Activated CD4-positive, alpha-beta memory T cell treated with anti-CD3 and anti-CD28 coated beads, Interleukin-2, amount 10 ng/mL, durations not matched to agents 7 days and 5 days (primary cell): Measurements from ENCODE around the gene SLC5A6. TPM values are rescaled to one million over a fixed set of nuclear protein-coding genes. Genes with fewer than 3 reads are reported as not detected.
"Not testable (repeated sequence)": the region's sequence is repeated elsewhere in the genome, so short reads cannot be mapped to it uniquely, and the experiment has no call there.

Experiments used
- CTCF ChIA-PET: fragments of 350-600 bp; sonication (Branson Sonifier 250); formaldehyde crosslinking; loops from one replicate; lab custom pipeline; 2021; ENCODE audit warnings: antibody characterized with exemption, inconsistent platforms; lab: Charles Lee
- POLR2A ChIA-PET: fragments of 350-600 bp; sonication (Branson Sonifier 250); formaldehyde crosslinking; loops from one replicate; lab custom pipeline; 2021; ENCODE audit warnings: antibody characterized with exemption; lab: Charles Lee
- DNase-seq: peaks from one replicate; pipeline ENCODE4 v3.0.0-alpha.2; 2020
- H3K27ac Mint-ChIP-seq: one replicate; pipeline ENCODE4 v1.8.0; 2021; ENCODE audit warnings: mild to moderate bottlenecking, mixed read lengths
- H3K27me3 Mint-ChIP-seq: one replicate; pipeline ENCODE4 v1.8.0; 2021; ENCODE audit warnings: mixed read lengths
- H3K36me3 Mint-ChIP-seq: one replicate; pipeline ENCODE4 v1.8.0; 2021; ENCODE audit warnings: low read depth, mixed read lengths
- H3K4me1 Mint-ChIP-seq: one replicate; pipeline ENCODE4 v1.8.0; 2021; ENCODE audit warnings: mixed read lengths
- H3K4me3 Mint-ChIP-seq: one replicate; pipeline ENCODE4 v1.8.0; 2021; ENCODE audit warnings: mild to moderate bottlenecking, mixed read lengths
- H3K9me3 Mint-ChIP-seq: one replicate; pipeline ENCODE4 v1.8.0; 2021; ENCODE audit warnings: mixed read lengths
- total RNA-seq, 2 experiments: library from RNA; stranded (reverse); gene quantifications; one replicate each; pipeline ENCODE4 v1.2.3, GENCODE V29; 2021

SLC5A6 gene
- total RNA-seq, 2 experiments from 2014 or later, result 20.8 to 23.6 TPM

DNA sequence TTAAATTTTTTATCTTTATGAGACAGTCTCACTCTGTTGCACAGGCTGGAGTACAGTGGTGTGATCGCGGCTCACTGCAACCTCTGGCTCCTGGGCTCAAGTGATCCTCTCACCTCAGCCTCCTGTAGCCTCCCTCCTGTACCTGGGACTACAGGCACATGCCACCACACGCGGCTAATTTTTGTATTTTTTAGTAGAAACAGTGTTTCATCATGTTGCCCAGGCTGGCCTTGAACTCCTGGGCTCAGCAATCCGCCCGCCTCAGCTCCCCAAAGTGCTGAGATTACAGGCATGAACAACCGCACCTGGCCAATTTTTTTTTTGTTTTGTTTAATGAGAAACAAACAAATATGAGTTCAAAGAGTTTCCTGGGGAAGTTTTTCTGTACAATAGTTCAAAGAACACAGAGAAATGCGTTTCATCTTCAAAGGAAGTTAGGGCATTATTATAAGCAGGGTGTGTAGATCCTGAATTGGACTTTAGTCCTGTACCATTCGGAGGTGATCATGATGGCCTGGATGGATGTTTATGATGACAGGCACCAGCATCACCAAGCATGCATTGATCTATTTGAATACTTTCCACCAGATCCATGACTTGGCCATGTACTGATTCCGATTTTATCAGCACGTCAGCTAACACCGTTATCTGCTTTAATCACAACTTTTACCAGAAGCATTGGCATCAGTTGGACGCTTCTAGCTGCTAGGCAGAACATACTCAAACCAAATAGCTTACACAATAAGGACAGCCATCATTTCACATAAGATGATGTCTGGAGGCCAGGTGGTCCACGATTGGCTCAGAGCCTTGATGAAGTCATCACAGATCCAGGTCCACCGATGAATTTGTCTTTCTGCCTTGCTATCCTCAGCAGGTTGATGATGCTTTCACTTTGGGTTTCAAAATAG is 34.4 kb downstream of the SLC5A6 start:
- Mint-ChIP-seq H3K27ac (no peak overlapping the region), H3K9me3 (no peaks in the 10 kb centered on the region), H3K36me3 (no peaks in the 10 kb centered on the region), H3K4me1 (no peaks in the 10 kb centered on the region), H3K4me3 (no peak overlapping the region), H3K27me3 (peaks cover 36% of the 10 kb centered on the region)
- ChIA-PET POLR2A (interaction anchor here (0.9 kb wide), 1 partner anchor 102 kb away, joined by 3 read pairs; no protein-coding TSS in a partner anchor), CTCF (interaction anchor here (0.8 kb wide), 1 partner anchor 14 kb away, joined by 3 read pairs; no protein-coding TSS in a partner anchor)
- no peak for DNase-seq

DNA sequence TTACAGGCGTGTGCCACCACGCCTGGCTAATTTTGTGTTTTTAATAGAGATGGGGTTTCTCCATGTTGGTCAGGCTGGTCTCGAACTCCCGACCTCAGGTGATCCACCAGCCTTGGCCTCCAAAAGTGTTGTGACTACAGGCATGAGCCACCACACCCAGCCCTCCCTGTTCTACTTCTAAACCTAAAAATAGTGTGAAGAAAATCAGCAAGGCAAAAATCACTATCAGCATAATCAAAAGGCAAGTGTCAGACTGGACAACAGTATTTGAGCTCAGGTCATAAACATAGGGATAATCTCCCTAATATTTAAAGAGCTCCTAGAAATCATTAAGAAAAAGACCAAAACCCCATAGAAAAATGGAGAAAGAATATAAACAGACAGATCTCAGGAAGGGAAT is 36.3 kb downstream of the SLC5A6 start:
- H3K4me1 Mint-ChIP-seq, H3K9me3 Mint-ChIP-seq, H3K36me3 Mint-ChIP-seq, H3K27ac Mint-ChIP-seq, H3K4me3 Mint-ChIP-seq, DNase-seq, POLR2A ChIA-PET: not testable (repeated sequence)
- peaks cover 31% of the 10 kb centered on the region for H3K27me3 Mint-ChIP-seq
- CTCF ChIA-PET, result interaction anchor here (0.5 to 1.5 kb wide), 3 partner anchors 12 to 103 kb away, joined by 3 read pairs; no protein-coding TSS in a partner anchor

DNA sequence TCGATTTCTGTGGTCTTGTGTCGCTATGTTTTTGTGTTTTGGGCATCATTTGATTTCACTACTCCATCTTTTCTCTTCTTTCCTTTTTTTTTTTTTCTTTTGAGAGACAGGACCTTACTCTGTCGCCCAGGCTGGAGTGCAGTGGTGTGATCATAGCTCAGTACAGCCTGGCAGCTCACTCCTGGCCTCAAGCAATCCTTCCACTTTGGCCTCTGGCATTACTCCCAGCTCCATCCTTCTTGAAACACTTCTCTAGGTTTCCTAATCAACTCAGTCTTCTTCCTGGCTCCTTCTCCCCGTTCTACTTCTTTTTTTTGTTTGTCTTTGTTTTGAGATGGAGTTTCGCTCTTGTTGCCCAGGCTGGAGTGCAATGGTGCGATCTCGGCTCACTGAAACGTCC is 36.7 kb downstream of the SLC5A6 start:
- H3K27ac Mint-ChIP-seq, result no peak overlapping the region
- POLR2A ChIA-PET, result no interaction called here
- H3K4me1 Mint-ChIP-seq, result peaks cover 1% of the 10 kb centered on the region
- CTCF ChIA-PET, result interaction anchor here (0.8 to 1.5 kb wide), 3 partner anchors 9 to 104 kb away, joined by 3 read pairs; no protein-coding TSS in a partner anchor
- peaks cover 30% of the 10 kb centered on the region for H3K27me3 Mint-ChIP-seq
- no peaks in the 10 kb centered on the region for H3K36me3 Mint-ChIP-seq
- no peak overlapping the region for H3K4me3 Mint-ChIP-seq
- H3K9me3 Mint-ChIP-seq, result no peaks in the 10 kb centered on the region
- DNase-seq, result no peak

DNA sequence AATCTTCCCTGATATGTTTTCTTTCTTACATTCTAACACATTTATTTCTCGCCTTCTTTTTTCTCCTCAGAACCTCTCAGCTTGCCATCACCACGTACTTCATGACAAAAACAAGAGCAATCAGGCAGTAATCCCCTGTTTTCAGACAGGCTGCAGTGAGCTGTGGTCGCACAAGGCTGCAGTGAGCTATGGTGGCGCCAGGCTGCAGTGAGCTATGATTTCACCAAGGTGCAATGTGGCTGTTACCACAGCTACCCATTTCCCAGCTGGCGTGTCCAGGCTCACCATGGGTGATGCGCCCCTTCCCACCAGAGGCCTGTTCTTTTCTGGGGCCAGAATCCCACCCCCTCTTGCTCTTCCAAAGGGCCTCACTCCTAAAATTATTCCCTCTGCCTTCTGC is 37.4 kb downstream of the SLC5A6 start:
- Mint-ChIP-seq H3K36me3 (no peaks in the 10 kb centered on the region), H3K9me3 (no peaks in the 10 kb centered on the region), H3K4me1 (peaks cover 3% of the 10 kb centered on the region), H3K4me3 (no peak overlapping the region), H3K27me3 (peaks cover 30% of the 10 kb centered on the region), H3K27ac (no peak overlapping the region)
- POLR2A ChIA-PET, result no interaction called here
- CTCF ChIA-PET, result interaction anchor here (1.1 to 1.5 kb wide), 2 partner anchors 8 to 17 kb away, joined by 3 read pairs; no protein-coding TSS in a partner anchor
- no peak for DNase-seq

DNA sequence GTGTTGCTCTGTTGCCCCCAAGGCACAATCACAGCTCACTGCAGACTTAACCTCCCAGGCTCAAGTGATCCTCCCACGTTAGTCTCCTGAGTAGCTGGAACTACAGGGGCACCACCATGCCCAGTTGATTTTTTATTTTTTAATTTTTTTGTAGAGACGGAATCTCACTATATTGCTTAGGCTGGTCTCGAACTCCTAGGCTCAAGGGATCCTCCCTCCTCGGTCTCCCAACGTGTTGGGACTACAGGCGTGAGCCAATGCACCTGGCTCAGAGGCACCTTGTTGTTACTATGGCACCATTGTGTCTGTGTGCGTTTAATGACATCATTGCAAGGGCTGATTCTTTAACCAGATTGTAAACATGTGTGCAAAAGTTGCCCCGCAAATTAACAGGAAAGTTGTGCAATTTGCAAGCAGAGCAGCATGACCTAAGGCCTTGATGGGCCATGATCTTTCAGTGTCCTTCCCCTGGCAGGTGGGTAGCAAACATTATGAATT is 40.7 kb downstream of the SLC5A6 start:
- no peak for DNase-seq
- Mint-ChIP-seq H3K36me3 (no peaks in the 10 kb centered on the region), H3K4me1 (peaks cover 3% of the 10 kb centered on the region), H3K27me3 (peaks cover 14% of the 10 kb centered on the region), H3K4me3 (no peak overlapping the region), H3K9me3 (no peaks in the 10 kb centered on the region), H3K27ac (no peak overlapping the region)
- ChIA-PET POLR2A (no interaction called here), CTCF (interaction anchor here (1.2 to 3.2 kb wide), 8 partner anchors 11 to 121 kb away, joined by 3 to 28 read pairs (median 9); partner anchors contain the start of gene ABHD1)

- CTCF ChIA-PET, result interaction anchor here (1.0 to 3.2 kb wide), 13 partner anchors 11 to 259 kb away, joined by 3 to 28 read pairs (median 9); partner anchors contain the start of genes ABHD1 and PREB
- H3K36me3 Mint-ChIP-seq, result no peaks in the 10 kb centered on the region
- DNase-seq, result no peak
These were observed 41.3 kb downstream of the SLC5A6 start for GRCh38 chr2:27170581-27171337.

GRCh38 chr2:27164960-27165763 is 46.9 kb downstream of the SLC5A6 start:
- H3K27ac Mint-ChIP-seq, result no peak overlapping the region
- peaks cover 5% of the 10 kb centered on the region for H3K4me1 Mint-ChIP-seq
- ChIA-PET POLR2A (no interaction called here), CTCF (interaction anchor here (1.1 to 1.5 kb wide), 2 partner anchors 69 to 138 kb away, joined by 3 to 5 read pairs; no protein-coding TSS in a partner anchor)
- H3K27me3 Mint-ChIP-seq, result peaks cover 6% of the 10 kb centered on the region
- no peaks in the 10 kb centered on the region for H3K36me3 Mint-ChIP-seq
- no peak for DNase-seq
- H3K4me3 Mint-ChIP-seq, result no peak overlapping the region
- no peaks in the 10 kb centered on the region for H3K9me3 Mint-ChIP-seq

More at GRCh38 chr2:27170581-27171337, 41.3 kb downstream of the SLC5A6 start:
- POLR2A ChIA-PET, result no interaction called here
- no peaks in the 10 kb centered on the region for H3K9me3 Mint-ChIP-seq
- H3K4me3 Mint-ChIP-seq, result no peak overlapping the region
- H3K4me1 Mint-ChIP-seq, result peaks cover 3% of the 10 kb centered on the region
- H3K27me3 Mint-ChIP-seq, result peaks cover 13% of the 10 kb centered on the region
- H3K27ac Mint-ChIP-seq, result no peak overlapping the region

GRCh38 chr2:27162151-27163121 is 49.6 kb downstream of the SLC5A6 start:
- peaks cover 3% of the 10 kb centered on the region for H3K4me1 Mint-ChIP-seq
- DNase-seq, result no peak
- peak overlapping the region; percentile 27 for H3K4me3 Mint-ChIP-seq
- CTCF ChIA-PET, result interaction anchor here (4.8 kb wide), 1 partner anchor 8 kb away, joined by 28 read pairs; no protein-coding TSS in a partner anchor
- H3K27ac Mint-ChIP-seq, result no peak overlapping the region
- POLR2A ChIA-PET, result interaction anchor here (0.6 kb wide), 1 partner anchor 59 kb away, joined by 3 read pairs; no protein-coding TSS in a partner anchor
- peaks cover 5% of the 10 kb centered on the region for H3K27me3 Mint-ChIP-seq
- no peaks in the 10 kb centered on the region for H3K9me3 Mint-ChIP-seq
- H3K36me3 Mint-ChIP-seq, result no peaks in the 10 kb centered on the region

- H3K36me3 Mint-ChIP-seq, result no peaks in the 10 kb centered on the region
- ChIA-PET POLR2A (no interaction called here), CTCF (interaction anchor here (4.8 kb wide), 1 partner anchor 10 kb away, joined by 28 read pairs; no protein-coding TSS in a partner anchor)
- DNase-seq, result no peak
- H3K27ac Mint-ChIP-seq, result no peak overlapping the region
- H3K4me3 Mint-ChIP-seq, result no peak overlapping the region
- peaks cover 3% of the 10 kb centered on the region for H3K4me1 Mint-ChIP-seq
- no peaks in the 10 kb centered on the region for H3K9me3 Mint-ChIP-seq
- H3K27me3 Mint-ChIP-seq, result peaks cover 5% of the 10 kb centered on the region
These were observed 51.9 kb downstream of the SLC5A6 start for GRCh38 chr2:27160191-27160590.

GRCh38 chr2:27159271-27159670 is 52.8 kb downstream of the SLC5A6 start:
- Mint-ChIP-seq H3K27ac (no peak overlapping the region), H3K4me1 (peaks cover 3% of the 10 kb centered on the region), H3K27me3 (peaks cover 5% of the 10 kb centered on the region), H3K4me3 (no peak overlapping the region), H3K9me3 (no peaks in the 10 kb centered on the region), H3K36me3 (no peaks in the 10 kb centered on the region)
- ChIA-PET POLR2A (no interaction called here), CTCF (interaction anchor here (4.8 kb wide), 1 partner anchor 11 kb away, joined by 28 read pairs; no protein-coding TSS in a partner anchor)
- DNase-seq, result no peak

DNA sequence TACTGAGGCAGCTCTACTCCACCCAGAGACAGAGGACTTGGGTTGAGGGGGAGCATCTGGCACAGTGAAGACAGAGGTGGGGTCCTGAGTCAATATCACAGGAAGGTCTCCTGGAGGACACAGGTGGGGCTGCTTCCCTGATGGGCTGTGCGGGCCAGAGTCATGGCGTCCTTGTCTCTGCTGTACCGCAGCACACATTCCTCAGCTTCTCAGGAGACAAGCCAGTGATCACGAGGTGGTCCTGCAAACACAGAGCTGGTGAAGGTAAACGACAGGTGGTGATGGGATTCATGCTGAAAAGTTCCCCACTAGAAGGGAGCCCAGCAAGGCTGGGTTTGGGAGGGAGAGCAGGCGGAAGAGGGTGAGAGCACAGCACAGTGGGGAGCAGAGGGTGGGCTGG is 53.6 kb downstream of the SLC5A6 start:
- Mint-ChIP-seq H3K27me3 (peaks cover 5% of the 10 kb centered on the region), H3K9me3 (no peaks in the 10 kb centered on the region), H3K4me1 (peaks cover 3% of the 10 kb centered on the region), H3K4me3 (no peak overlapping the region), H3K36me3 (no peaks in the 10 kb centered on the region), H3K27ac (no peak overlapping the region)
- DNase-seq, result no peak
- CTCF ChIA-PET, result interaction anchor here (4.8 kb wide), 1 partner anchor 12 kb away, joined by 28 read pairs; no protein-coding TSS in a partner anchor
- POLR2A ChIA-PET, result no interaction called here
